ENCODE results near the gene MAGI2.

Gene MAGI2

GRCh38 chr7:78114993-78115392 lies 1338.5 kb downstream of the MAGI2 start:
- H3K27ac ChIP-seq (ENCODE audit: low read depth, low read length), result no peak overlapping the region
- H3K36me3 ChIP-seq (ENCODE audit: control insufficient read depth, insufficient read depth, low read length), result no peaks in the 10 kb centered on the region
- H3K9ac ChIP-seq (ENCODE audit: low read length), result no peak overlapping the region
- H3K4me3 ChIP-seq (ENCODE audit: low read depth, low read length), result no peak overlapping the region
- H3K4me1 ChIP-seq (ENCODE audit: control insufficient read depth, insufficient read depth, low read length), result peaks cover 34% of the 10 kb centered on the region
- H3K9me3 ChIP-seq (ENCODE audit: control insufficient read depth, insufficient read depth, low read depth, low read length), result 0 out of 2 replicates have a peak, but pooled peaks cover 3% of the 10 kb centered on the region
- no peaks in the 10 kb centered on the region for H3K27me3 ChIP-seq (ENCODE audit: control insufficient read depth, insufficient read depth, low read length)

GRCh38 chr7:78112488-78112887 lies 1341.0 kb downstream of the MAGI2 start:
- Histone ChIP-seq H3K27ac (ENCODE audit: low read depth, low read length) (no peak overlapping the region), H3K9me3 (ENCODE audit: control insufficient read depth, insufficient read depth, low read depth, low read length) (peaks cover 3% of the 10 kb centered on the region; the same call in 1 of the 2 replicates), H3K4me3 (ENCODE audit: low read depth, low read length) (no peak overlapping the region), H3K9ac (ENCODE audit: low read length) (no peak overlapping the region), H3K27me3 (ENCODE audit: control insufficient read depth, insufficient read depth, low read length) (no peaks in the 10 kb centered on the region), H3K4me1 (ENCODE audit: control insufficient read depth, insufficient read depth, low read length) (peaks cover 26% of the 10 kb centered on the region), H3K36me3 (ENCODE audit: control insufficient read depth, insufficient read depth, low read length) (no peaks in the 10 kb centered on the region)

- no peaks in the 10 kb centered on the region for H3K27me3 ChIP-seq (ENCODE audit: control insufficient read depth, insufficient read depth, low read length)
- peaks cover 26% of the 10 kb centered on the region for H3K4me1 ChIP-seq (ENCODE audit: control insufficient read depth, insufficient read depth, low read length)
- H3K27ac ChIP-seq (ENCODE audit: low read depth, low read length), result no peak overlapping the region
- H3K9ac ChIP-seq (ENCODE audit: low read length), result no peak overlapping the region
- no peak overlapping the region for H3K4me3 ChIP-seq (ENCODE audit: low read depth, low read length)
- no peaks in the 10 kb centered on the region for H3K36me3 ChIP-seq (ENCODE audit: control insufficient read depth, insufficient read depth, low read length)
- H3K9me3 ChIP-seq (ENCODE audit: control insufficient read depth, insufficient read depth, low read depth, low read length), result peaks cover under 1% of the 10 kb centered on the region; the same call in 1 of the 2 replicates
These were observed 1342.1 kb downstream of the MAGI2 start for GRCh38 chr7:78111386-78111785.

- Histone ChIP-seq H3K4me1 (ENCODE audit: control insufficient read depth, insufficient read depth, low read length) (no peaks in the 10 kb centered on the region), H3K4me3 (ENCODE audit: low read depth, low read length) (no peak overlapping the region), H3K36me3 (ENCODE audit: control insufficient read depth, insufficient read depth, low read length) (no peaks in the 10 kb centered on the region), H3K9ac (ENCODE audit: low read length) (no peak overlapping the region), H3K27ac (ENCODE audit: low read depth, low read length) (no peak overlapping the region), H3K27me3 (ENCODE audit: control insufficient read depth, insufficient read depth, low read length) (no peaks in the 10 kb centered on the region), H3K9me3 (ENCODE audit: control insufficient read depth, insufficient read depth, low read depth, low read length) (no peaks in the 10 kb centered on the region; the same call in 1 of the 2 replicates)
These were observed 1350.0 kb downstream of the MAGI2 start for GRCh38 chr7:78103475-78103874.

GRCh38 chr7:78101076-78101475 lies 1352.4 kb downstream of the MAGI2 start:
- Histone ChIP-seq H3K27ac (ENCODE audit: low read depth, low read length) (no peak overlapping the region), H3K36me3 (ENCODE audit: control insufficient read depth, insufficient read depth, low read length) (no peaks in the 10 kb centered on the region), H3K4me3 (ENCODE audit: low read depth, low read length) (no peak overlapping the region), H3K4me1 (ENCODE audit: control insufficient read depth, insufficient read depth, low read length) (no peaks in the 10 kb centered on the region), H3K27me3 (ENCODE audit: control insufficient read depth, insufficient read depth, low read length) (no peaks in the 10 kb centered on the region), H3K9ac (ENCODE audit: low read length) (no peak overlapping the region), H3K9me3 (ENCODE audit: control insufficient read depth, insufficient read depth, low read depth, low read length) (no peaks in the 10 kb centered on the region)

GRCh38 chr7:78099715-78100394 lies 1353.6 kb downstream of the MAGI2 start:
- Histone ChIP-seq H3K9ac (ENCODE audit: low read length) (no peak overlapping the region), H3K27ac (ENCODE audit: low read depth, low read length) (no peak overlapping the region), H3K4me3 (ENCODE audit: low read depth, low read length) (no peak overlapping the region), H3K36me3 (ENCODE audit: control insufficient read depth, insufficient read depth, low read length) (no peaks in the 10 kb centered on the region), H3K4me1 (ENCODE audit: control insufficient read depth, insufficient read depth, low read length) (no peaks in the 10 kb centered on the region), H3K9me3 (ENCODE audit: control insufficient read depth, insufficient read depth, low read depth, low read length) (no peaks in the 10 kb centered on the region), H3K27me3 (ENCODE audit: control insufficient read depth, insufficient read depth, low read length) (no peaks in the 10 kb centered on the region)

GRCh38 chr7:78095549-78095948 lies 1357.9 kb downstream of the MAGI2 start:
- no peaks in the 10 kb centered on the region for H3K27me3 ChIP-seq (ENCODE audit: control insufficient read depth, insufficient read depth, low read length)
- no peak overlapping the region for H3K4me3 ChIP-seq (ENCODE audit: low read depth, low read length)
- no peaks in the 10 kb centered on the region for H3K4me1 ChIP-seq (ENCODE audit: control insufficient read depth, insufficient read depth, low read length)
- H3K9ac ChIP-seq (ENCODE audit: low read length), result no peak overlapping the region
- no peak overlapping the region for H3K27ac ChIP-seq (ENCODE audit: low read depth, low read length)
- H3K9me3 ChIP-seq (ENCODE audit: control insufficient read depth, insufficient read depth, low read depth, low read length), result no peaks in the 10 kb centered on the region
- H3K36me3 ChIP-seq (ENCODE audit: control insufficient read depth, insufficient read depth, low read length), result no peaks in the 10 kb centered on the region

GRCh38 chr7:78092331-78092730 lies 1361.1 kb downstream of the MAGI2 start:
- no peak overlapping the region for H3K27ac ChIP-seq (ENCODE audit: low read depth, low read length)
- peaks cover 3% of the 10 kb centered on the region; the same call in 1 of the 2 replicates for H3K4me1 ChIP-seq (ENCODE audit: control insufficient read depth, insufficient read depth, low read length)
- no peak overlapping the region for H3K4me3 ChIP-seq (ENCODE audit: low read depth, low read length)
- H3K36me3 ChIP-seq (ENCODE audit: control insufficient read depth, insufficient read depth, low read length), result no peaks in the 10 kb centered on the region
- no peak overlapping the region for H3K9ac ChIP-seq (ENCODE audit: low read length)
- no peaks in the 10 kb centered on the region for H3K27me3 ChIP-seq (ENCODE audit: control insufficient read depth, insufficient read depth, low read length)
- no peaks in the 10 kb centered on the region for H3K9me3 ChIP-seq (ENCODE audit: control insufficient read depth, insufficient read depth, low read depth, low read length)

- peaks cover 3% of the 10 kb centered on the region; the same call in 1 of the 2 replicates for H3K4me1 ChIP-seq (ENCODE audit: control insufficient read depth, insufficient read depth, low read length)
- H3K4me3 ChIP-seq (ENCODE audit: low read depth, low read length), result no peak overlapping the region
- H3K27ac ChIP-seq (ENCODE audit: low read depth, low read length), result no peak overlapping the region
These were observed 1362.9 kb downstream of the MAGI2 start for GRCh38 chr7:78090616-78091015.

GRCh38 chr7:78083476-78084120 lies 1369.9 kb downstream of the MAGI2 start:
- H3K9me3 ChIP-seq (ENCODE audit: control insufficient read depth, insufficient read depth, low read depth, low read length), result no peaks in the 10 kb centered on the region
- H3K9ac ChIP-seq (ENCODE audit: low read length), result no peak overlapping the region
- no peaks in the 10 kb centered on the region for H3K27me3 ChIP-seq (ENCODE audit: control insufficient read depth, insufficient read depth, low read length)
- no peak overlapping the region for H3K4me3 ChIP-seq (ENCODE audit: low read depth, low read length)
- no peak overlapping the region for H3K27ac ChIP-seq (ENCODE audit: low read depth, low read length)
- no peaks in the 10 kb centered on the region for H3K36me3 ChIP-seq (ENCODE audit: control insufficient read depth, insufficient read depth, low read length)
- H3K4me1 ChIP-seq (ENCODE audit: control insufficient read depth, insufficient read depth, low read length), result peaks cover 21% of the 10 kb centered on the region

More at GRCh38 chr7:78090616-78091015, 1362.9 kb downstream of the MAGI2 start:
- H3K9me3 ChIP-seq (ENCODE audit: control insufficient read depth, insufficient read depth, low read depth, low read length), result no peaks in the 10 kb centered on the region
- no peaks in the 10 kb centered on the region for H3K36me3 ChIP-seq (ENCODE audit: control insufficient read depth, insufficient read depth, low read length)
- H3K27me3 ChIP-seq (ENCODE audit: control insufficient read depth, insufficient read depth, low read length), result no peaks in the 10 kb centered on the region
- no peak overlapping the region for H3K9ac ChIP-seq (ENCODE audit: low read length)

GRCh38 chr7:78082556-78082955 lies 1370.9 kb downstream of the MAGI2 start:
- Histone ChIP-seq H3K27me3 (ENCODE audit: control insufficient read depth, insufficient read depth, low read length) (no peaks in the 10 kb centered on the region), H3K36me3 (ENCODE audit: control insufficient read depth, insufficient read depth, low read length) (no peaks in the 10 kb centered on the region), H3K9ac (ENCODE audit: low read length) (no peak overlapping the region), H3K27ac (ENCODE audit: low read depth, low read length) (no peak overlapping the region), H3K9me3 (ENCODE audit: control insufficient read depth, insufficient read depth, low read depth, low read length) (no peaks in the 10 kb centered on the region), H3K4me3 (ENCODE audit: low read depth, low read length) (no peak overlapping the region), H3K4me1 (ENCODE audit: control insufficient read depth, insufficient read depth, low read length) (peaks cover 18% of the 10 kb centered on the region)

Data from HUES6 (cell line).